OCI-LY3 (cell line): Measurements from ENCODE around the gene USE1.

Experiments
- CTCF ChIP-seq: fragments of 200-600, 300-600 bp; sonication (generic); IDR thresholded peaks from 2 replicates; pipeline ENCODE4 v1.5.1; 2014; ENCODE audit warnings: antibody characterized with exemption, low read length, low read depth
- EZH2phosphoT487 ChIP-seq: fragments of 200-600 bp; shearing (Covaris generic); IDR thresholded peaks from 2 replicates; pipeline ENCODE4 v1.6.1; 2018; ENCODE audit warnings: antibody characterized with exemption, mixed run types, low read depth

DNA sequence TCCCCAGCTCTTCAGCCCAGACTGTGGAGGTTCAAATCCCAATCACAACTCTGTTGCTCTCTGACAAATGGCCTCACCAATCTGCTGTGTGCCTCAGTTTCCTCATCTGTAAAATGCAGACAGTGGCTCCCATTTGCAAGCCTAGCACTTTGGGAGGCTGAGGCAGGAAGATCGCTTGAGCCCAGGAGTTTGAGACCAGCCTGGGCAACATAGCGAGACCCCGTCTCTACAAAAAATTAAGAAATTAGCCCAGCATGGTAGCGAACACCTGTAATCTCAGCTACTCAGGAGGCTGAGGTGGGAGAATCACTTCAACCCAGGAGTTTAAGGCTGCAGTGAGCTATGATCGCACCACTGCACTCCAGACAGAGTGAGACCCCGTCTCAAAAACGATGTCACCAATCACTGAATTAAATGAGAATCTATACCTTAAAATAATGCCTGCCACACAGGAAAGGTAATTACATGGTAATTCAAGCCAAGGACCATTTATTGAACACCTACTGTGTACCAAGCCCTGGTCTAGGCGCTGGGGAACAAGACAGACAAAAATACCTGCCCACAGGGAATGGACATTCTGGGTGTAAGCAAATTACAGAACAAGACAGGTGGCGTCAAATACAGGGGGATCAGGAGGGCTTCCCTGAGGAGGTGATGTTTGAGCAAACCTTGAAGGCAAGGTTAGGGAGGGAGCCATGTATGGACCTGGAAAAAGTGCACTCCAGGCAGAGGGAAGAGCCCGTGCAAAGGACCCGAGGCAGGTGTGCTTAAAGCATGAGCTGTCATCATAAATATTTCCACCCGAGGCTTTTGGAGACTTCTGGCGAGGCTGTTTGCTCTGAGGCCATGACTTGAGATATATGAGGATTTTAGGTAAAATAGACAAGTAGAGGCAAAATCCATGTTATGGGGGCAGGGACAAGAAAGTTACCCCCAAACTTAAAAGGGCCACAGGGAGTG is 22.9 kb downstream of the USE1 start:
- TF ChIP-seq CTCF (no peak), EZH2phosphoT487 (no peak)
